Measurements from ENCODE around the gene ARRB2. TPM values are rescaled to one million over a fixed set of nuclear protein-coding genes. Genes with fewer than 3 reads are reported as not detected.

ARRB2 gene
- total RNA-seq, 1 experiment from 2014 or later: 6.7 TPM

- no peak for DNase-seq (ENCODE audit: low spot score)
Measured at GRCh38 chr17:4725646-4726310, 15.3 kb downstream of the ARRB2 start.

- DNase-seq (ENCODE audit: low spot score): no peak
Measured at GRCh38 chr17:4728124-4728523, 17.7 kb downstream of the ARRB2 start.

- no peak for DNase-seq (ENCODE audit: low spot score)
Measured at GRCh38 chr17:4733073-4733531, 22.7 kb downstream of the ARRB2 start.

- no peak for DNase-seq (ENCODE audit: low spot score)
Measured at GRCh38 chr17:4734857-4735475, 24.5 kb downstream of the ARRB2 start.

- no peak for DNase-seq (ENCODE audit: low spot score)
Measured at GRCh38 chr17:4735876-4736651, 25.6 kb downstream of the ARRB2 start.

GRCh38 chr17:4738136-4739121, 28.0 kb downstream of the ARRB2 start:
- DNase-seq (ENCODE audit: low spot score): no peak

- no peak for DNase-seq (ENCODE audit: low spot score)
Measured at GRCh38 chr17:4739122-4740024, 28.9 kb downstream of the ARRB2 start, which contains the start of the genes CXCL16 and ZMYND15. TSS of gene CXCL16 (minus strand) at chr17:4739928. CDS start at chr17:4739339, 589 bp downstream. TSS of gene ZMYND15 (plus strand) at chr17:4739833. CDS start at chr17:4740549, 716 bp downstream.

- DNase-seq (ENCODE audit: low spot score): no peak
Measured at GRCh38 chr17:4740025-4740351, 29.6 kb downstream of the ARRB2 start.

- DNase-seq (ENCODE audit: low spot score): no peak
Measured at GRCh38 chr17:4740584-4740983, 30.2 kb downstream of the ARRB2 start.

GRCh38 chr17:4741544-4741943, 31.1 kb downstream of the ARRB2 start:
- DNase-seq (ENCODE audit: low spot score): no peak

GRCh38 chr17:4742133-4742532, 31.7 kb downstream of the ARRB2 start:
- DNase-seq (ENCODE audit: low spot score): no peak

GRCh38 chr17:4742629-4743028, 32.2 kb downstream of the ARRB2 start:
- no peak for DNase-seq (ENCODE audit: low spot score)

GRCh38 chr17:4743216-4743615, 32.8 kb downstream of the ARRB2 start:
- no peak for DNase-seq (ENCODE audit: low spot score)

GRCh38 chr17:4743898-4744297, 33.5 kb downstream of the ARRB2 start:
- DNase-seq (ENCODE audit: low spot score): no peak

GRCh38 chr17:4744999-4745969, 34.9 kb downstream of the ARRB2 start:
- no peak for DNase-seq (ENCODE audit: low spot score)

GRCh38 chr17:4747847-4748246, 37.4 kb downstream of the ARRB2 start:
- DNase-seq (ENCODE audit: low spot score): no peak

GRCh38 chr17:4748686-4749085, 38.3 kb downstream of the ARRB2 start:
- DNase-seq (ENCODE audit: low spot score): no peak

GRCh38 chr17:4750606-4751005, 40.2 kb downstream of the ARRB2 start:
- DNase-seq (ENCODE audit: low spot score): no peak

- no peak for DNase-seq (ENCODE audit: low spot score)
Measured at GRCh38 chr17:4751932-4752331, 41.5 kb downstream of the ARRB2 start.

All from A172 (cell line).